Esophagus muscularis mucosa (tissue), 3 donors: ENCODE data around the gene LPCAT1.

ENCODE experiments used
- POLR2A ChIP-seq: fragments of 450-650 bp; IDR thresholded peaks from one replicate; pipeline ENCODE4 v1.6.1; 2017; ENCODE audit warnings: antibody characterized with exemption, moderate library complexity, mild to moderate bottlenecking, low read depth
- POLR2AphosphoS5 ChIP-seq, 2 donors: sonication (generic); formaldehyde crosslinking; IDR thresholded peaks; one replicate each; pipeline ENCODE4 v1.6.1; 2017; ENCODE audit warnings: antibody characterized with exemption in 2 of 2
- TF ChIP-seq, protein P1 (sequence below), 3 experiments: fragments of 200-600 bp in 2 of 3; fragments of 450-650 bp in 1 of 3; sonication (generic) in 2 of 3; IDR thresholded peaks; one replicate each; pipeline ENCODE4 v1.5.1; 2017 to 2019; ENCODE audit warnings: antibody characterized with exemption in 3 of 3, mild to moderate bottlenecking in 2 of 3, moderate library complexity in 1 of 3

DNA sequence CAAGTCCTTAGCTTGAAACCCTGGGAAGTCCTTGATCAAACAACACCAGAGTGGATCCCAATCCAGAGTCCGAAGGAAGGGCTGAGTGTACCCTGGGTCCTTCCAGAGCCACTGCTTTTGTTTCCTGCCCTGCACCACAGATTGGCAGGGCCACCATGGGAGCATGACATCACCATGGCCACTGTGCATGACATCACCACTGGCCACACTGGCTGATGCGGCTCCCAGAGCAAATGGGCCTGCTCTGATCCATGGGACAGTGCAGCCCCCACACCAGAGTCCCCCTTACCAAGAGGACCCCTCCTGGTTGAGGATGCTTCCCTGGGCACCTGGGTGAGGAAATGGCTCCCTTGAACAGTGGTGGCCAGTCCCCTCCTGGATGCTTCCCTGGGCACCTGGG lies 88.4 kb downstream of the LPCAT1 start:
- TF ChIP-seq, protein P1, sequence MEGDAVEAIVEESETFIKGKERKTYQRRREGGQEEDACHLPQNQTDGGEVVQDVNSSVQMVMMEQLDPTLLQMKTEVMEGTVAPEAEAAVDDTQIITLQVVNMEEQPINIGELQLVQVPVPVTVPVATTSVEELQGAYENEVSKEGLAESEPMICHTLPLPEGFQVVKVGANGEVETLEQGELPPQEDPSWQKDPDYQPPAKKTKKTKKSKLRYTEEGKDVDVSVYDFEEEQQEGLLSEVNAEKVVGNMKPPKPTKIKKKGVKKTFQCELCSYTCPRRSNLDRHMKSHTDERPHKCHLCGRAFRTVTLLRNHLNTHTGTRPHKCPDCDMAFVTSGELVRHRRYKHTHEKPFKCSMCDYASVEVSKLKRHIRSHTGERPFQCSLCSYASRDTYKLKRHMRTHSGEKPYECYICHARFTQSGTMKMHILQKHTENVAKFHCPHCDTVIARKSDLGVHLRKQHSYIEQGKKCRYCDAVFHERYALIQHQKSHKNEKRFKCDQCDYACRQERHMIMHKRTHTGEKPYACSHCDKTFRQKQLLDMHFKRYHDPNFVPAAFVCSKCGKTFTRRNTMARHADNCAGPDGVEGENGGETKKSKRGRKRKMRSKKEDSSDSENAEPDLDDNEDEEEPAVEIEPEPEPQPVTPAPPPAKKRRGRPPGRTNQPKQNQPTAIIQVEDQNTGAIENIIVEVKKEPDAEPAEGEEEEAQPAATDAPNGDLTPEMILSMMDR (IDR thresholded peaks at IDR 0.05), result no peak
- TF ChIP-seq POLR2A (no peak), POLR2AphosphoS5 (IDR thresholded peaks at IDR 0.05) (no peak)
